Midbrain (tissue), 1 donor: Measurements from ENCODE around the gene SLC20A1.

Experiments used
- DNase-seq: peaks from one replicate; lab custom pipeline; 2025; lab: John Stamatoyannopoulos, UW

The SLC20A1 gene

GRCh38 chr2:112709703-112710102 is 64.0 kb downstream of the SLC20A1 start:
- no peak for DNase-seq

GRCh38 chr2:112710956-112711750 is 65.4 kb downstream of the SLC20A1 start:
- no peak for DNase-seq

- no peak for DNase-seq
These were observed 66.7 kb downstream of the SLC20A1 start for GRCh38 chr2:112712465-112712864.

- DNase-seq, result no peak
These were observed 67.3 kb downstream of the SLC20A1 start for GRCh38 chr2:112712903-112713584.
